Activated T-cell treated with anti-CD3 and anti-CD28 coated beads for 4 hours (primary cell): Measurements from ENCODE around the gene TRUB1.
"Not testable (repeated sequence)": the region's sequence is repeated elsewhere in the genome, so short reads cannot be mapped to it uniquely, and the experiment has no call there.

Experiments used
- DNase-seq: peaks from one replicate; pipeline ENCODE4 v3.0.0-alpha.2; 2020

TRUB1 gene

GRCh38 chr10:114925587-114926586 is 12.1 kb upstream of the TRUB1 start:
- DNase-seq, result no peak

GRCh38 chr10:114928818-114929217 is 9.2 kb upstream of the TRUB1 start:
- DNase-seq, result no peak

- no peak for DNase-seq
Measured at GRCh38 chr10:114930320-114930719, 7.7 kb upstream of the TRUB1 start.

- DNase-seq, result no peak
Measured at GRCh38 chr10:114931072-114931679, 6.8 kb upstream of the TRUB1 start.

GRCh38 chr10:114932225-114932624 is 5.8 kb upstream of the TRUB1 start:
- no peak for DNase-seq

GRCh38 chr10:114932945-114933344 is 5.0 kb upstream of the TRUB1 start:
- no peak for DNase-seq

- no peak for DNase-seq
Measured at GRCh38 chr10:114933588-114933987, 4.4 kb upstream of the TRUB1 start.

GRCh38 chr10:114933995-114934394 is 4.0 kb upstream of the TRUB1 start:
- not testable (repeated sequence) for DNase-seq

- no peak for DNase-seq
Measured at GRCh38 chr10:114938856-114939193, 830 bp downstream of the TRUB1 start.

- DNase-seq, result no peak
Measured at GRCh38 chr10:114940735-114941134, 2.7 kb downstream of the TRUB1 start.

- DNase-seq, result no peak
Measured at GRCh38 chr10:114943000-114943399, 5.0 kb downstream of the TRUB1 start.

- DNase-seq, result no peak
Measured at GRCh38 chr10:114953047-114953446, 15.1 kb downstream of the TRUB1 start.

- DNase-seq, result no peak
Measured at GRCh38 chr10:114955984-114956383, 18.0 kb downstream of the TRUB1 start.

- no peak for DNase-seq
Measured at GRCh38 chr10:114956466-114956865, 18.5 kb downstream of the TRUB1 start.

GRCh38 chr10:114957122-114957521 is 19.1 kb downstream of the TRUB1 start:
- DNase-seq, result no peak

GRCh38 chr10:114957673-114958072 is 19.7 kb downstream of the TRUB1 start:
- no peak for DNase-seq

- DNase-seq, result no peak
Measured at GRCh38 chr10:114962441-114962840, 24.4 kb downstream of the TRUB1 start.

GRCh38 chr10:114963908-114964307 is 25.9 kb downstream of the TRUB1 start:
- DNase-seq, result no peak

GRCh38 chr10:114967071-114967470 is 29.1 kb downstream of the TRUB1 start:
- DNase-seq, result no peak

GRCh38 chr10:114970515-114970914 is 32.5 kb downstream of the TRUB1 start:
- no peak for DNase-seq

- DNase-seq, result no peak
Measured at GRCh38 chr10:114973306-114973705, 35.3 kb downstream of the TRUB1 start.

- no peak for DNase-seq
Measured at GRCh38 chr10:114973997-114974396, 36.0 kb downstream of the TRUB1 start.

GRCh38 chr10:114974625-114975024 is 36.6 kb downstream of the TRUB1 start:
- no peak for DNase-seq

- DNase-seq, result no peak
Measured at GRCh38 chr10:114975091-114975490, 37.1 kb downstream of the TRUB1 start.
